ENCODE measurements around the gene UNC5B.
"Not testable (repeated sequence)": the region's sequence is repeated elsewhere in the genome, so short reads cannot be mapped to it uniquely, and the experiment has no call there.

Gene UNC5B

GRCh38 chr10:71295641-71296040 lies 83.3 kb downstream of the UNC5B start:
- no peak for DNase-seq (ENCODE audit: low read depth in 1 of 2, low spot score in 1 of 2)

- no peak for DNase-seq (ENCODE audit: low read depth in 1 of 2, low spot score in 1 of 2)
Measured at GRCh38 chr10:71296086-71296485, 83.7 kb downstream of the UNC5B start.

GRCh38 chr10:71296811-71297210 lies 84.4 kb downstream of the UNC5B start:
- not testable (repeated sequence) for DNase-seq (ENCODE audit: low read depth in 1 of 2, low spot score in 1 of 2)

- no peak for DNase-seq (ENCODE audit: low read depth in 1 of 2, low spot score in 1 of 2)
Measured at GRCh38 chr10:71297343-71297742, 85.0 kb downstream of the UNC5B start.

GRCh38 chr10:71299071-71299785 lies 86.9 kb downstream of the UNC5B start:
- DNase-seq (ENCODE audit: low read depth in 1 of 2, low spot score in 1 of 2): no peak

- no peak for DNase-seq (ENCODE audit: low read depth in 1 of 2, low spot score in 1 of 2)
Measured at GRCh38 chr10:71300555-71301370, 88.4 kb downstream of the UNC5B start.

GRCh38 chr10:71301371-71301916 lies 89.1 kb downstream of the UNC5B start:
- DNase-seq (ENCODE audit: low read depth in 1 of 2, low spot score in 1 of 2): no peak

GRCh38 chr10:71302451-71302850 lies 90.1 kb downstream of the UNC5B start:
- DNase-seq (ENCODE audit: low read depth in 1 of 2, low spot score in 1 of 2): no peak

GRCh38 chr10:71302874-71303568 lies 90.7 kb downstream of the UNC5B start:
- DNase-seq (ENCODE audit: low read depth in 1 of 2, low spot score in 1 of 2): no peak

- DNase-seq (ENCODE audit: low read depth in 1 of 2, low spot score in 1 of 2): no peak
Measured at GRCh38 chr10:71303569-71303907, 91.2 kb downstream of the UNC5B start.

- DNase-seq (ENCODE audit: low read depth in 1 of 2, low spot score in 1 of 2): no peak
Measured at GRCh38 chr10:71304914-71305313, 92.5 kb downstream of the UNC5B start.

- DNase-seq (ENCODE audit: low read depth in 1 of 2, low spot score in 1 of 2): no peak
Measured at GRCh38 chr10:71306979-71307378, 94.6 kb downstream of the UNC5B start.

GRCh38 chr10:71307469-71308085 lies 95.2 kb downstream of the UNC5B start:
- DNase-seq (ENCODE audit: low read depth in 1 of 2, low spot score in 1 of 2): no peak

- DNase-seq (ENCODE audit: low read depth in 1 of 2, low spot score in 1 of 2): no peak
Measured at GRCh38 chr10:71308244-71308643, 95.9 kb downstream of the UNC5B start.

- no peak for DNase-seq (ENCODE audit: low read depth in 1 of 2, low spot score in 1 of 2)
Measured at GRCh38 chr10:71308985-71309384, 96.6 kb downstream of the UNC5B start.

- DNase-seq (ENCODE audit: low read depth in 1 of 2, low spot score in 1 of 2): no peak
Measured at GRCh38 chr10:71309919-71310318, 97.5 kb downstream of the UNC5B start.

- DNase-seq (ENCODE audit: low read depth in 1 of 2, low spot score in 1 of 2): no peak
Measured at GRCh38 chr10:71312220-71312619, 99.8 kb downstream of the UNC5B start.

GRCh38 chr10:71312811-71313789 lies 100.7 kb downstream of the UNC5B start:
- DNase-seq (ENCODE audit: low read depth in 1 of 2, low spot score in 1 of 2): no peak

GRCh38 chr10:71314028-71314693 lies 101.8 kb downstream of the UNC5B start:
- peak; percentile 21 to 24 for DNase-seq (ENCODE audit: low read depth in 1 of 2, low spot score in 1 of 2)
